H9 (cell line): ENCODE measurements around the gene OTOGL. TPM values are rescaled to one million over a fixed set of nuclear protein-coding genes. Genes with fewer than 3 reads are reported as not detected.

Experiments
- DNase-seq: peaks from one replicate; pipeline ENCODE4 v3.0.0-alpha.2; 2017
- H2AFZ ChIP-seq: one replicate; pipeline ENCODE4 v1.6.1; 2013; ENCODE audit warnings: mild to moderate bottlenecking, low read length, control low read depth, moderate library complexity
- H2AK5ac ChIP-seq: 2 replicates; pipeline ENCODE4 v1.6.1; 2013; ENCODE audit warnings: low read length, control low read depth, mixed read lengths; ENCODE audit not compliant: insufficient read length
- H2BK120ac ChIP-seq: one replicate; pipeline ENCODE4 v1.6.1; 2013; ENCODE audit warnings: low read depth, mild to moderate bottlenecking, low read length, control low read depth, inconsistent platforms; ENCODE audit not compliant: poor library complexity, severe bottlenecking
- H2BK12ac ChIP-seq: 2 replicates; pipeline ENCODE4 v1.6.1; 2013; ENCODE audit warnings: low read length, control low read depth, mixed read lengths, low read depth; ENCODE audit not compliant: insufficient read length
- H2BK15ac ChIP-seq: 2 replicates; pipeline ENCODE4 v1.6.1; 2013; ENCODE audit warnings: low read depth, low read length, control low read depth
- H2BK20ac ChIP-seq: one replicate; pipeline ENCODE4 v1.6.1; 2013; ENCODE audit warnings: low read depth, mild to moderate bottlenecking, low read length, control low read depth, inconsistent platforms; ENCODE audit not compliant: poor library complexity, severe bottlenecking
- H2BK5ac ChIP-seq: 2 replicates; pipeline ENCODE4 v1.6.1; 2013; ENCODE audit warnings: low read length, control low read depth, mixed read lengths; ENCODE audit not compliant: insufficient read length
- H3K14ac ChIP-seq: 2 replicates; pipeline ENCODE4 v1.6.1; 2013; ENCODE audit warnings: low read length, control low read depth; ENCODE audit not compliant: insufficient read depth
- H3K18ac ChIP-seq: 2 replicates; pipeline ENCODE4 v1.6.1; 2013; ENCODE audit warnings: low read depth, mild to moderate bottlenecking, mixed read lengths, low read length, control low read depth; ENCODE audit not compliant: insufficient read length
- H3K23ac ChIP-seq: 2 replicates; pipeline ENCODE4 v1.6.1; 2013; ENCODE audit warnings: low read length, control low read depth, mixed read lengths, low read depth; ENCODE audit not compliant: insufficient read length
- H3K23me2 ChIP-seq: 2 replicates; pipeline ENCODE4 v1.6.1; 2013; ENCODE audit warnings: low read depth, mild to moderate bottlenecking, mixed read lengths, low read length, control low read depth; ENCODE audit not compliant: insufficient read length, poor library complexity, severe bottlenecking
- H3K27ac ChIP-seq: 2 replicates; pipeline ENCODE4 v1.5.1; 2013; ENCODE audit warnings: low read length, control low read depth, mixed read lengths, low read depth; ENCODE audit not compliant: insufficient read length
- H3K27me3 ChIP-seq: 2 replicates; pipeline ENCODE4 v1.6.1; 2013; ENCODE audit warnings: low read length, control low read depth, inconsistent platforms; ENCODE audit not compliant: insufficient read depth
- H3K4ac ChIP-seq: 2 replicates; pipeline ENCODE4 v1.6.1; 2013; ENCODE audit warnings: low read depth, mild to moderate bottlenecking, control low read depth, inconsistent platforms, low read length, moderate library complexity
- H3K4me1 ChIP-seq: 2 replicates; pipeline ENCODE4 v1.6.1; 2013; ENCODE audit warnings: low read length, control low read depth, inconsistent platforms; ENCODE audit not compliant: insufficient read depth
- H3K4me2 ChIP-seq: 2 replicates; pipeline ENCODE4 v1.6.1; 2013; ENCODE audit warnings: low read length, control low read depth, mixed read lengths; ENCODE audit not compliant: insufficient read length, insufficient read depth
- H3K56ac ChIP-seq: 2 replicates; pipeline ENCODE4 v1.6.1; 2013; ENCODE audit warnings: low read depth, mild to moderate bottlenecking, mixed read lengths, low read length, control low read depth; ENCODE audit not compliant: insufficient read length
- H3K79me1 ChIP-seq: 2 replicates; pipeline ENCODE4 v1.6.1; 2013; ENCODE audit warnings: low read depth, mild to moderate bottlenecking, moderate library complexity, low read length, control low read depth, inconsistent platforms; ENCODE audit not compliant: insufficient read depth, poor library complexity, severe bottlenecking
- H3K79me2 ChIP-seq: 2 replicates; pipeline ENCODE4 v1.6.1; 2013; ENCODE audit warnings: low read length, control low read depth, inconsistent platforms; ENCODE audit not compliant: insufficient read depth
- H3K9ac ChIP-seq: 2 replicates; pipeline ENCODE4 v1.6.1; 2013; ENCODE audit warnings: low read length, control low read depth, mixed read lengths; ENCODE audit not compliant: insufficient read length; ENCODE audit errors: extremely low read depth
- H3K9me3 ChIP-seq: one replicate; pipeline ENCODE4 v1.6.1; 2013; ENCODE audit warnings: low read depth, low read length, inconsistent platforms; ENCODE audit not compliant: control insufficient read depth
- H3T11ph ChIP-seq: one replicate; pipeline ENCODE4 v1.6.1; 2013; ENCODE audit warnings: mild to moderate bottlenecking, low read length, control low read depth, inconsistent platforms
- H4K20me1 ChIP-seq: one replicate; pipeline ENCODE4 v1.6.1; 2013; ENCODE audit not compliant: control insufficient read depth, insufficient read length, insufficient read depth
- H4K5ac ChIP-seq: 2 replicates; pipeline ENCODE4 v1.6.1; 2013; ENCODE audit warnings: low read depth, mild to moderate bottlenecking, mixed read lengths, low read length, control low read depth; ENCODE audit not compliant: insufficient read length
- H4K8ac ChIP-seq: replicated peaks from 2 replicates; pipeline ENCODE4 v1.6.1; 2013; ENCODE audit warnings: low read length, control low read depth, mixed read lengths, low read depth; ENCODE audit not compliant: insufficient read length
- H4K91ac ChIP-seq: 2 replicates; pipeline ENCODE4 v1.6.1; 2013; ENCODE audit warnings: low read depth, mild to moderate bottlenecking, moderate library complexity, mixed read lengths, low read length, control low read depth; ENCODE audit not compliant: insufficient read length
- H3K27ac Mint-ChIP-seq, 3 experiments: 2 replicates in 2 of 3; 3 replicates in 1 of 3; pipeline ENCODE4 v1.8.0; 2020 to 2021; ENCODE audit warnings: mixed read lengths in 3 of 3, mild to moderate bottlenecking in 1 of 3, moderate library complexity in 1 of 3
- H3K27me3 Mint-ChIP-seq: 2 replicates; pipeline ENCODE4 v1.8.0; 2021; ENCODE audit warnings: low read depth, mild to moderate bottlenecking, moderate library complexity, mixed read lengths
- H3K36me3 Mint-ChIP-seq, 3 experiments: 2 replicates in 2 of 3; 3 replicates in 1 of 3; pipeline ENCODE4 v1.8.0; 2020 to 2021; ENCODE audit warnings: low read depth in 3 of 3, mixed read lengths in 3 of 3; ENCODE audit not compliant: insufficient read depth in 1 of 3
- H3K4me1 Mint-ChIP-seq, 2 experiments: 2 replicates each; pipeline ENCODE4 v1.8.0; 2020; ENCODE audit warnings: mixed read lengths in 2 of 2
- H3K4me3 Mint-ChIP-seq, 2 experiments: 2 replicates in 1 of 2; 3 replicates in 1 of 2; pipeline ENCODE4 v1.8.0; 2020 to 2021; ENCODE audit warnings: mild to moderate bottlenecking in 2 of 2, mixed read lengths in 2 of 2, moderate library complexity in 1 of 2
- H3K9me3 Mint-ChIP-seq, 2 experiments: 2 replicates in 1 of 2; 3 replicates in 1 of 2; pipeline ENCODE4 v1.8.0; 2020; ENCODE audit warnings: mild to moderate bottlenecking in 2 of 2, mixed read lengths in 2 of 2, moderate library complexity in 1 of 2
- total RNA-seq: library from RNA; stranded (reverse); gene quantifications from 2 replicates; pipeline ENCODE4 v1.2.1, GENCODE V29; 2021
- TF ChIP-seq, protein P1 (sequence below): fragments of 200-600 bp; sonication (generic); conservative IDR thresholded peaks from 3 replicates; pipeline ENCODE4 v1.8.0; 2021; ENCODE audit warnings: antibody characterized with exemption, mild to moderate bottlenecking

Gene OTOGL
- total RNA-seq, 1 experiment from 2014 or later, result 0.11 TPM

DNA sequence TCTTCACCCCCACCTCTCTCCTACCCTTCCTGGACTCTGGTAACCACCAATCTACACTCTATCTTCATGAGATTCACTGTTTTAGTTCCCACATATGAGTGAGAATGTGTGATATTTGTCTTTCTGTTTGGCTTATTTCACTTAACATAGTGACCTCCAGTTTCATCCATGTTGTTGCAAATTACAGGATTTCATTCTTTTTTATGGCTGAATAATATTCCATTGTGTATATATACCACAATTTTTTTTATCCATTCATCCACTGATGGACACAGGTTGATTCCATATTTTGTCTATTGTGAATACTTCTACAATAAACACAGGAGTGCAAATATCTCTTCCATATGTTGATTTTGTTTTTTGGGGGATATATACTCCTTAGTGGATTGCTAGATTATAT is 140.5 kb downstream of the OTOGL start:
- peaks cover 3% of the 10 kb centered on the region for H3K23me2 ChIP-seq
- H4K91ac ChIP-seq, result no peak overlapping the region
- H2BK120ac ChIP-seq, result no peak overlapping the region
- no peak overlapping the region for H3K27ac ChIP-seq
- H4K8ac ChIP-seq, result no peak overlapping the region
- no peak overlapping the region for H3K4me2 ChIP-seq
- H3K23ac ChIP-seq, result no peak overlapping the region
- H3K14ac ChIP-seq, result no peak overlapping the region
- Mint-ChIP-seq H3K36me3 (no peaks in the 10 kb centered on the region), H3K27ac (no peak overlapping the region), H3K4me3 (no peak overlapping the region), H3K4me1 (peaks cover 3 to 8% of the 10 kb centered on the region in 2 experiments; a peak in 2 of 4 replicates), H3K27me3 (no peaks in the 10 kb centered on the region), H3K9me3 (peaks cover 2 to 5% of the 10 kb centered on the region in 2 experiments; a peak in 3 of 5 replicates)
- H3K9me3 ChIP-seq, result no peaks in the 10 kb centered on the region
- H3K4me1 ChIP-seq, result no peaks in the 10 kb centered on the region
- no peak overlapping the region for H2AK5ac ChIP-seq
- H3K27me3 ChIP-seq, result no peaks in the 10 kb centered on the region
- no peak overlapping the region for H2AFZ ChIP-seq
- DNase-seq, result no peak
- no peak overlapping the region for H4K5ac ChIP-seq
- TF ChIP-seq, protein P1, sequence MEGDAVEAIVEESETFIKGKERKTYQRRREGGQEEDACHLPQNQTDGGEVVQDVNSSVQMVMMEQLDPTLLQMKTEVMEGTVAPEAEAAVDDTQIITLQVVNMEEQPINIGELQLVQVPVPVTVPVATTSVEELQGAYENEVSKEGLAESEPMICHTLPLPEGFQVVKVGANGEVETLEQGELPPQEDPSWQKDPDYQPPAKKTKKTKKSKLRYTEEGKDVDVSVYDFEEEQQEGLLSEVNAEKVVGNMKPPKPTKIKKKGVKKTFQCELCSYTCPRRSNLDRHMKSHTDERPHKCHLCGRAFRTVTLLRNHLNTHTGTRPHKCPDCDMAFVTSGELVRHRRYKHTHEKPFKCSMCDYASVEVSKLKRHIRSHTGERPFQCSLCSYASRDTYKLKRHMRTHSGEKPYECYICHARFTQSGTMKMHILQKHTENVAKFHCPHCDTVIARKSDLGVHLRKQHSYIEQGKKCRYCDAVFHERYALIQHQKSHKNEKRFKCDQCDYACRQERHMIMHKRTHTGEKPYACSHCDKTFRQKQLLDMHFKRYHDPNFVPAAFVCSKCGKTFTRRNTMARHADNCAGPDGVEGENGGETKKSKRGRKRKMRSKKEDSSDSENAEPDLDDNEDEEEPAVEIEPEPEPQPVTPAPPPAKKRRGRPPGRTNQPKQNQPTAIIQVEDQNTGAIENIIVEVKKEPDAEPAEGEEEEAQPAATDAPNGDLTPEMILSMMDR, result no peak
- H2BK12ac ChIP-seq, result no peak overlapping the region
- no peak overlapping the region for H2BK20ac ChIP-seq
- no peak overlapping the region for H3K56ac ChIP-seq
- H3K79me2 ChIP-seq, result no peaks in the 10 kb centered on the region
- H3K9ac ChIP-seq, result no peak overlapping the region
- no peak overlapping the region for H3K4ac ChIP-seq
- no peaks in the 10 kb centered on the region for H3K79me1 ChIP-seq
- no peak overlapping the region for H2BK5ac ChIP-seq
- H3K18ac ChIP-seq, result no peak overlapping the region
- no peak overlapping the region for H3T11ph ChIP-seq
- no peak overlapping the region for H2BK15ac ChIP-seq
- no peaks in the 10 kb centered on the region for H4K20me1 ChIP-seq
